D721Med (cell line): Measurements from ENCODE around the gene KDM7A.

Source experiments
- DNase-seq: peaks from one replicate; pipeline ENCODE4 v3.0.0; 2011; ENCODE audit warnings: low spot score; ENCODE audit not compliant: insufficient read length
- FAIRE-seq: peaks from 2 replicates; lab custom pipeline; 2011; peaks lifted over from hg19 to GRCh38; lab: Jason Lieb, UNC
- TF ChIP-seq, protein P1 (sequence below): IDR thresholded peaks from 2 replicates; pipeline ENCODE4 v1.5.1; 2012; ENCODE audit warnings: mild to moderate bottlenecking, control low read depth; ENCODE audit not compliant: insufficient read depth; ENCODE audit errors: missing control alignments

Gene KDM7A

DNA sequence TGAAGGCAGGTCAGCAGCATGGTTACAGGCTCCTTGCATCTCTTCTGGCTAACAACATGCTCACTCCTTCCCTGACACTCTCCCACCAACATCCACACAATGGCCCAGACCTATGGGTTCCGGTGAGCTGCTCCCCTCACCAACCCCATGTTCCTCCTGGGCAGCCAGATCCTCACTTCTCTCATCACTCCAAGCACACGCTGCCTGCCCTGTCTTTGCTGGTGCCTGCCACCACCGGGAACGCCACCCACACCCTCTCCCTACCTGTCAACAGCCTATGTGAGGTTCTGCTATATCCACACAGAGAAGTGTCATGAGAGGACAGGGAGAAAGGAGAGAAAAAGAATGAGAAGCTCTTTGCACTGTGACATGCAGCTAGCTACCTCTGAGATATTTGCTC lies 128.6 kb downstream of the KDM7A start:
- no peak for FAIRE-seq

DNA sequence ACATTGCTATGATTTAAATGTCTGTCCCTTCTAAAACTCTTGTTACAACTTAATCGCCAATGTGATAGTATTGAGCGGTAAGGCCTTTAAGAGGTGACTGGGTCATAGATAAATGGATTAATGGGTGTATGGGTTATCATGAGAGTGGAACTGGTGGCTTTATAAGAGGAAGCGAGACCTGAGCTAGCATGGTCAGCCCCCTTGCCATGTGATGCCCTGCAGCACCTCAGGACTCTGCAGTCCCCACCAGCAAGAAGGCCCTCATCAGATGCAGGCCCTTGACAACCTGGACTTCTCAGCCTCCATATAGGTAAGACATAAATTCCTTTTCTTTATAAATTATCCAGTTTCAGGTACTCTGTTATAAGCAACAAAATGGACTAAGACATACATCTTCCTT lies 129.6 kb downstream of the KDM7A start:
- DNase-seq: no peak
- no peak for FAIRE-seq
- TF ChIP-seq, protein P1, sequence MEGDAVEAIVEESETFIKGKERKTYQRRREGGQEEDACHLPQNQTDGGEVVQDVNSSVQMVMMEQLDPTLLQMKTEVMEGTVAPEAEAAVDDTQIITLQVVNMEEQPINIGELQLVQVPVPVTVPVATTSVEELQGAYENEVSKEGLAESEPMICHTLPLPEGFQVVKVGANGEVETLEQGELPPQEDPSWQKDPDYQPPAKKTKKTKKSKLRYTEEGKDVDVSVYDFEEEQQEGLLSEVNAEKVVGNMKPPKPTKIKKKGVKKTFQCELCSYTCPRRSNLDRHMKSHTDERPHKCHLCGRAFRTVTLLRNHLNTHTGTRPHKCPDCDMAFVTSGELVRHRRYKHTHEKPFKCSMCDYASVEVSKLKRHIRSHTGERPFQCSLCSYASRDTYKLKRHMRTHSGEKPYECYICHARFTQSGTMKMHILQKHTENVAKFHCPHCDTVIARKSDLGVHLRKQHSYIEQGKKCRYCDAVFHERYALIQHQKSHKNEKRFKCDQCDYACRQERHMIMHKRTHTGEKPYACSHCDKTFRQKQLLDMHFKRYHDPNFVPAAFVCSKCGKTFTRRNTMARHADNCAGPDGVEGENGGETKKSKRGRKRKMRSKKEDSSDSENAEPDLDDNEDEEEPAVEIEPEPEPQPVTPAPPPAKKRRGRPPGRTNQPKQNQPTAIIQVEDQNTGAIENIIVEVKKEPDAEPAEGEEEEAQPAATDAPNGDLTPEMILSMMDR: no peak

More for the DNA sequence above, 128.6 kb downstream of the KDM7A start:
- DNase-seq: no peak
- TF ChIP-seq, protein P1: no peak

DNA sequence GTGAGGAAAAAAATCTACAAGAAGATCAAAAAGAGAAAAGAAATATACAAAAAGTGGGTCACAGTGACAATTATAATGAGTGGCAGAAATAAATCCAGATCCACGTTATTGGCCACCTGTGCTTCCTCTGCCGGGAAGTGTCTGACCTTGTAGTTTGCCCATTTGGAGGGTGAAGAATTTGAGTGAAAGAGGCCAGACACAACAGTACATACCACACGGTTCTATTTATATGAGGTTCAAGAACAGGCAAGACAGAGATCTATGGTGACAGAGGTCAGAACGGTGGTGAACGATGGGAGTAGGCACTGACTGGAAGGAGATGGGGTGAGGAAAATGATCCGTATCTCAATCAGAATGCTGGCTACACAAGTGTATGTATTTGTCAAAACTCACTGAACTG lies 131.1 kb downstream of the KDM7A start:
- FAIRE-seq: no peak
- TF ChIP-seq, protein P1: no peak
- DNase-seq: no peak

DNA sequence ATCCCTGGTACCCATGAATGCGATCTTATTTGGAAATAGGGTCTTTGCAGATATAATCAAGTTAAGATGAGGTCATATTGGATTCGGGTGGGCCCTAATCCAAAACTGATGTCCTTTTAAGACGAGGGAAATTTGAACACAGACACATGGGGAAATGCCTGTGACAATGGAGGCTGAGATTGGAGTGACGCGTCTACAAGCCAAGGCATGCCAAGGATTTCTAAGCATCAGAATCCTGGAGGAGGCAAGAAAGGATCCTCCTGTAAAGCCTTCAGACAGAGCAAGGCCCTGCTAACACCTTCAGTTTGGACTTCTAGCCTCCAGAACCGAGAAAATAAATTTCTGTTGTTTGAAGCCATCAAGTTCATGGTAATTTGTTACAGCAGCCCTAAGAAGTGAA lies 132.5 kb downstream of the KDM7A start:
- TF ChIP-seq, protein P1: no peak
- no peak for FAIRE-seq
- DNase-seq: no peak

DNA sequence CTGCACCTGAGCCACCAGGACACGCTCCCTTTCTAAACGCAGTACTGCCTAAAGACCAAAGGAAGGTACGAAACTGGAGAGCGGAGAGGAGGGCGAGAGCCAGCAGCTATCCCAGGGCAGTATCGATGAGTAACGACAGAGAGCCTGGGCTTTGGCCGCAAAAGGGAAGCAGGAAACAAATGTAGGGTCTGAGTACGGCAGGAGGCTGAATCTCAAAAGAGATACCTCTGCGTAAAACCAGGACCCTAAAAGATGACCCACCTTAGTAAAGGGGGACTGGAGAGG lies 134.5 kb downstream of the KDM7A start:
- TF ChIP-seq, protein P1: no peak
- FAIRE-seq: no peak
- no peak for DNase-seq

DNA sequence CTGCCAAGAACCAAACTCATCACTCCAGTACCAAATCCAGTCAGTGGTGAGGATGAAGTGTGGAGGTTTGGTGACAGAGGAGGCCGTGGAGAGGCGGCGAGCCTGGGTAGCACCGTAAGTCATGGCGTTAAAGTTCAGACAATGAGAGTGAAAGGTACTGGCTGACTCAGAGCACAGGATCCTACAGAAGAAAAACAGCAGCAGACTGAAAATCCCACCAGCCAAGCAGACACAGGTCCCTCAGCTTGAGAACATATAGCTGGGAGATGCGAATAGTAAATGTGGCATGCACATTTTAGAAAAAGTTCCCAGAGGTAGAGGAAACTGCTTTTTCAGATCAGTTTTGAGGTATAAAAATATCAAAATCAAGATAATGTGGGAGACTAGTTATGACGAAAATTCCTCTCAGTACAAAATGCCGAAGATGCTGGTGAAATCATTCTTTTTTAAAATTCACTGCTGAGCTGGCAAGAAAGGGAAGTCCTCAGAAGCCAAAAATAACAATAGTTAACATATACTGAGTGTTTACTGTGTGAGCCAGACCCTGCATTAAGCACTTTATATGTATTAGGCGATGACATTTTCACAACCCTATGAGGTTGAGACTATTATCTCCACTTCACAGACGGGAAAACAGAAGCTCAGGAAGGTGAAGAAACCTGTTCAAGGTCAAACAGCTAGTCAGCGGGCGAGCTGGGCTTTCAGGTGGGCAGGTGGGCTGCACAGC lies 135.0 kb downstream of the KDM7A start:
- FAIRE-seq: no peak
- TF ChIP-seq, protein P1: no peak
- DNase-seq: no peak

DNA sequence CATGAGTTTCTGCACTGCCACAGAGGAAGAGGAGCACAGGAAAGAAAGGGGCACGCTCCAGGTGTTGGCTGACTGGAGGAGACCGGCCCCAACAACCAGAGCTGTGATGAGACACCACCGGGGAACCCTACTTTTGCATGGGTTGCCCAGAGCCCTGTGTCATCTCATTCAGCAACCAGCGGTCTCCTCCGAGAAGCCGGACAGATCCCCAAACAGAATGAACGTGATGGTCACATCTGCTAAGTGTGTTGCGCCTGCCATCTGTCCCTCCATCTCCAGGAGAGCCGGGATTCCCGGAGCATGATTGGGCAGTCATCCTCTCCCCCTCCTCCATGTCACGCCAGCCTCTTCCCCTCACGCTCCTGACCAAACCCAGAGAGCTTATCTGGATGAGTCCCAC lies 136.9 kb downstream of the KDM7A start:
- no peak for FAIRE-seq
- TF ChIP-seq, protein P1: no peak

More for the DNA sequence above, 136.9 kb downstream of the KDM7A start:
- DNase-seq: no peak
